ENCODE measurements around the gene ZNF582. TPM values are rescaled to one million over a fixed set of nuclear protein-coding genes. Genes with fewer than 3 reads are reported as not detected.
A peak's percentile ranks its signal among the peaks of the same experiment; 100 is the strongest.

The ZNF582 gene
- total and polyA plus RNA-seq, 12 donors: 3.6 to 9.7 (median 7.0) TPM

DNA sequence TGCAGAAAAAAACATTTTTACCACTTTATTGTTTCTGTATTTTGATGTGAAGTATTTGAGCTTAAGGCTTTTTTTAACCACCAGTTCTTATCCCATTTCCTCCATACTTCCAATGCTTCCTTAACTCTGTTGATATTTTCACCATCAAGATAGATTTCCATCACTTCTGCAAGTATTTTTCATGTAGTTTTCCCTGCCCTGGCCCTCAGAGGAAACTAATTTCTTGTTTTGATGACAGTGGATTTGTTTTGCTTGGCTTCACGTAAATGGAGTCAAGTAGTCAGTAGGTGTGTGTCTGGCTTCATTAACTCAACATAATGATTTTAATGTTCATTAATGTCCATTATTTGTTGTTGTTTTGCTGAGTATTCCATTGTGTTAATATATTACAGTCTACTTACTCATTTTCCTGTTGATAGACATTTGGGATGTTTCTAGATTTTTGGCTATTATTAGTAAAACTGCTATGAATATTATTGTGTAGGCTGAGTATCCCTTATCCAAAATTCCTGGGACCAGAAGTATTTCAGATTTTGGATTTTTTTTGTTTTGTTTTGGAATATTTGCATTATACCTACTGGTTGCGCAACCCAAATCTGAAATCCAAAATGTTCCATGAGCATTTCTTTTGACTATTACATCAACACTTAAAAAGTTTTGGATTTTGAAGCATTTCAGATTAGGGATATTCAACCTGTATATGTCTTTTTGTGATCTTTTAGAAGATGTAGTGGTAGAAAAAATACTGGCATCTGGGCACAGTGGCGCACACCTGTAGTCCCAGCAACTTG lies 23.3 kb downstream of the ZNF582 start:
- Histone ChIP-seq H3K9me3 (replicated peaks in 1 of 3) (no peaks in the 10 kb centered on the region), H3K36me3 (replicated peaks in 1 of 2) (peaks cover 0 to 24% of the 10 kb centered on the region in 2 donors), H3K27me3 (no peaks in the 10 kb centered on the region), H3K4me3 (no peak overlapping the region), H3K4me1 (replicated peaks in 1 of 2) (peaks cover 6 to 14% of the 10 kb centered on the region in 2 donors), H3K27ac (no peak overlapping the region)
- no peak for DNase-seq
- intact Hi-C loops (cut with DNase I): no loop called here
- 95 to 99% (median 97%) methylated on average over 3 of the region's 3 CpGs for WGBS, 4 donors
- TF ChIP-seq POLR2A (IDR thresholded peaks at IDR 0.05): no peak
- TF ChIP-seq, protein P1, sequence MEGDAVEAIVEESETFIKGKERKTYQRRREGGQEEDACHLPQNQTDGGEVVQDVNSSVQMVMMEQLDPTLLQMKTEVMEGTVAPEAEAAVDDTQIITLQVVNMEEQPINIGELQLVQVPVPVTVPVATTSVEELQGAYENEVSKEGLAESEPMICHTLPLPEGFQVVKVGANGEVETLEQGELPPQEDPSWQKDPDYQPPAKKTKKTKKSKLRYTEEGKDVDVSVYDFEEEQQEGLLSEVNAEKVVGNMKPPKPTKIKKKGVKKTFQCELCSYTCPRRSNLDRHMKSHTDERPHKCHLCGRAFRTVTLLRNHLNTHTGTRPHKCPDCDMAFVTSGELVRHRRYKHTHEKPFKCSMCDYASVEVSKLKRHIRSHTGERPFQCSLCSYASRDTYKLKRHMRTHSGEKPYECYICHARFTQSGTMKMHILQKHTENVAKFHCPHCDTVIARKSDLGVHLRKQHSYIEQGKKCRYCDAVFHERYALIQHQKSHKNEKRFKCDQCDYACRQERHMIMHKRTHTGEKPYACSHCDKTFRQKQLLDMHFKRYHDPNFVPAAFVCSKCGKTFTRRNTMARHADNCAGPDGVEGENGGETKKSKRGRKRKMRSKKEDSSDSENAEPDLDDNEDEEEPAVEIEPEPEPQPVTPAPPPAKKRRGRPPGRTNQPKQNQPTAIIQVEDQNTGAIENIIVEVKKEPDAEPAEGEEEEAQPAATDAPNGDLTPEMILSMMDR (IDR thresholded peaks at IDR 0.05): no peak

DNA sequence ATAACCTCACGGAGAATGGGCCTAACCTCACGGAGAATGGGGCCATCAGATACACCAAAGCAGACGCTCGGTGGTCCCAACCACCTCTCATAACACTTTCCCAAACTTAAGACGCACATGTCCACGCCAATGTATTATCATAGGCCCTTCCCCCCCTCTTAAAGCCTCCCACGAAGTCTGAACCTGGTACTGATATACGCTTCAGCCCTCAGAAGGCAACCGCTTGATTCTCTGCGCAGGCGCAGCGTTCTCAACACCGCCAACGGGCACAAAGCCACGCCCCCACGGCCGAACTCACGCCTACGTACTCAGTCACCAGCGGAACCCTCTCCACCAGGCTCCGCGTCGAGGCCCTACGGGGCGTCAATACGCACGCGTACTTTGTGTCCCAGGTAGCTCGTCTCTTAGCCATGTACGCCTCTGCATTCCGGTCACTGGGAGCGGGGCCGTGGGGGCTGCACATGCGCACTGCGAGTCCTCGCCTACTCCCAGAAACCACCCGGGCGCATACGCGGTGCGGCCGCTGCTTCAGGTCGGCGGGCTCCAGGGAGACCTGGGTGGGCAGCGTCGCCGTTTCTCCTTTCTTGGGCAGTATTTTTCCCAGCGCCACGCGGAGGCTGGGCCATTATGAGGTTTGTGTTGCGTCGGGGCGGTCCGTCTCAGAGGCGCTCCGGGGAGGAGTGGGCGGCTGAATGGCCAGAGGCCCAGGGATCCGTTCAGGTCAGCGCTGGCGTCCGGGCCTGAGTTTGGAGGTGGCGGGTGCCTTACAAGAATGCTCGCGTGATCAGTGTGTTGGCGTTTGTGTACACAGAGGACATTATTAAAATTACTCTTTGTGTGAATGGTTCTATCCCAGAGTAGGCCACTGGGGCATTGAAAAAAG lies 25.3 kb downstream of the ZNF582 start:
- TF ChIP-seq POLR2A (IDR thresholded peaks at IDR 0.05): peak; percentile 65 to 66
- TF ChIP-seq, protein P1 (IDR thresholded peaks at IDR 0.05): peak in 2 of 6 experiments; percentile 6 to 7
- H3K36me3 ChIP-seq (replicated peaks in 1 of 2): peaks cover 0 to 4% of the 10 kb centered on the region in 2 donors
- peaks cover 6 to 14% of the 10 kb centered on the region in 2 donors for H3K4me1 ChIP-seq (replicated peaks in 1 of 2)
- peak overlapping the region in 3 of 4 donors; percentile 10 to 80 (median 43) for H3K4me3 ChIP-seq
- peak overlapping the region in 4 of 5 donors; percentile 64 to 88 (median 82) for H3K27ac ChIP-seq
- no peaks in the 10 kb centered on the region for H3K9me3 ChIP-seq (replicated peaks in 1 of 3)
- intact Hi-C loops (cut with DNase I): no loop called here
- H3K27me3 ChIP-seq: no peaks in the 10 kb centered on the region
- peak; percentile 87 to 98 (median 94) for DNase-seq
- WGBS, 4 donors: 5 to 13% (median 6%) methylated on average over 24 to 65 of the region's 65 CpGs

DNA sequence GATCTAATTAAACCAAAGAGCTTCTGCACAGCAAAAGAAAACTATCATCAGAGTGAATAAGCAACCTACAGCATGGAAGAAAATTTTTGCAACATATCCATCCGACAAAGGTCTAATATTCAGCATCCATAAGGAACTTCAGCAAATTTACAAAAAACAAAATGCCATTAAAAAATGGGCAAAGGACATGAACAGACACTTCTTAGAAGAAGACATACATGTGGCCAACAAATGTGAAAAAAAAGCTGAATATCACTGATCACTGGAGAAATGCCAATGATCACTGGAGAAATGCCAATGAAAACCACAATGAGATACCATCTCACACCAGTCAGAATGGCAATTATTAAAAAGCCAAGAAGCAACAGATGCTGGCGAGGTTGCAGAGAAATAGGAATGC lies 32.5 kb downstream of the ZNF582 start:
- H3K4me3 ChIP-seq: no peak overlapping the region
- peaks cover 0 to 8% (median 0%) of the 10 kb centered on the region in 3 donors for H3K9me3 ChIP-seq (replicated peaks in 1 of 3)
- DNase-seq: no peak
- intact Hi-C loops (cut with DNase I): no loop called here
- H3K27ac ChIP-seq: no peak overlapping the region
- no peaks in the 10 kb centered on the region for H3K4me1 ChIP-seq (replicated peaks in 1 of 2)
- H3K27me3 ChIP-seq: no peaks in the 10 kb centered on the region
- no peaks in the 10 kb centered on the region for H3K36me3 ChIP-seq (replicated peaks in 1 of 2)
- TF ChIP-seq, protein P1 (IDR thresholded peaks at IDR 0.05): no peak
- 89 to 97% (median 94%) methylated on average over 2 of the region's 2 CpGs for WGBS, 4 donors

DNA sequence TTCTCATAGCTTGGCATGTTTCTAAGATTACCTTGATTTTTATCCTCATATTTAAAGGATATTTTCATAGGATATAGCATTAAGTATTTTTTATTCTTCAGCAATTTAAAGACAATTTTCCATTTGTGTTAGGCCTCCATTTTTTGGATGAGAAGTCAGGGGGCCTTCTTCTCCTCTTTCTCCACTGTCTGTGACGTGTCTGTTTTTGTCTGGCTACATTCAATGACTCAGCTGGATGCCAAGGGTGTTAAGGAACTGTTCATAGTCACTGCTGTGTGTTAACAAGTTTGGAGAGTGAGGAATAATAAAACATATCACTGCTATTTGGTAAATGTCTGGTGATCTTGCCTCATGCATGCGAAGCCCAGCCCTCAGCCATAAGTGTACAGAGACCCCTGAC lies 36.4 kb downstream of the ZNF582 start:
- intact Hi-C loops (cut with DNase I): no loop called here
- H3K9me3 ChIP-seq (replicated peaks in 1 of 3): peaks cover 0 to 8% (median 0%) of the 10 kb centered on the region in 3 donors
- H3K27ac ChIP-seq: no peak overlapping the region
- no peak overlapping the region for H3K4me3 ChIP-seq
- no peaks in the 10 kb centered on the region for H3K4me1 ChIP-seq (replicated peaks in 1 of 2)
- TF ChIP-seq, protein P1 (IDR thresholded peaks at IDR 0.05): no peak
- no peak for TF ChIP-seq POLR2A (IDR thresholded peaks at IDR 0.05)
- no peaks in the 10 kb centered on the region for H3K27me3 ChIP-seq
- no peaks in the 10 kb centered on the region for H3K36me3 ChIP-seq (replicated peaks in 1 of 2)
- no peak for DNase-seq
- 55 to 97% (median 93%) methylated on average over 2 of the region's 2 CpGs for WGBS, 4 donors

All from adrenal gland (tissue), 12 donors.